ENCODE measurements around the gene ZNF585A.
"Not testable (repeated sequence)": the region's sequence is repeated elsewhere in the genome, so short reads cannot be mapped to it uniquely, and the experiment has no call there.

The ZNF585A gene

DNA sequence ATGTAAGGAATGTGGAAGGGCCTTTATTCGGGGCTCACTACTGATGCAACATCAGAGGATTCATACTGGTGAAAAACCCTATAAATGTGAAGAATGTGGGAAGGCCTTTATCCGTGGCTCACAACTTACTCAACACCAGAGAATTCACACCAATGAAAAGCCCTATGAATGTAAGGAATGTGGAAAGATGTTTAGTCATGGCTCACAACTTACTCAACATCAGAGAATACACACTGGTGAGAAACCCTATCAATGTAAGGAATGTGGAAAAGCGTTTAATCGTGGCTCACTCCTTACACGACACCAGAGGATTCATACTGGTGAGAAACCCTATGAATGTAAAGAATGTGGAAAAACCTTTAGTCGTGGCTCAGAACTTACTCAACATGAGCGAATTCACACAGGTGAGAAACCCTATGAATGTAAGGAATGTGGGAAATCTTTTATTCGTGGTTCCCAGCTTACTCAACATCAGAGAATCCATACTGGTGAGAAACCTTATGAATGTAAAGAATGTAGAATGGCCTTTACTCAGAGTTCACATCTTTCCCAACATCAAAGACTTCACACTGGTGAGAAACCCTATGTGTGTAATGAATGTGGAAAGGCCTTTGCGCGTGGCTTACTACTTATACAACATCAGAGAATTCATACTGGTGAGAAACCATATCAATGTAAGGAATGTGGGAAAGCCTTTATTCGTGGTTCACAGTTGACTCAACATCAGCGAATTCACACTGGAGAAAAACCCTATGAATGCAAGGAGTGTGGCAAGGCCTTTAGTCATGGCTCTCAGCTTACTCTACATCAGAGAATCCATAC lies 44.3 kb downstream of the ZNF585A start:
- no peak for TF ChIP-seq CTCF (IDR thresholded peaks at IDR 0.05; ENCODE audit: low read depth, low read length)
- DNase-seq (ENCODE audit: low read depth in 2 of 2), result peak in 1 of 2 donors; percentile 9
- no peak overlapping the region for H3K4me3 ChIP-seq (replicated peaks in 1 of 2; ENCODE audit: low read depth in 2 of 2, low read length in 2 of 2)

DNA sequence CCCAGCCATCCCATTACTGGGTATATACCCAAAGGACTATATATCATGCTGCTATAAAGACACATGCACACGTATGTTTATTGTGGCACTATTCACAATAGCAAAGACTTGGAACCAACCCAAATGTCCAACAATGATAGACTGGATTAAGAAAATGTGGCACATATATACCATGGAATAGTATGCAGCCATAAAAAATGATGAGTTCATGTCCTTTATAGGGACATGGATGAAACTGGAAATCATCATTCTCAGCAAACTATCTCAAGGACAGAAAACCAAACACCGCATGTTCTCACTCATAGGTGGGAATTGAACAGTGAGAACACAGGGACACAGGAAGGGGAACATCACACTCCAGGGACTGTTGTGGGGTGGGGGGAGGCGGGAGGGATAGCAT lies 50.4 kb downstream of the ZNF585A start:
- not testable (repeated sequence) for DNase-seq (ENCODE audit: low read depth in 2 of 2); H3K4me3 ChIP-seq (replicated peaks in 1 of 2; ENCODE audit: low read depth in 2 of 2, low read length in 2 of 2)

GRCh38 chr19:37114001-37114400 lies 58.5 kb downstream of the ZNF585A start:
- peak; percentile 15 for TF ChIP-seq CTCF (IDR thresholded peaks at IDR 0.05; ENCODE audit: low read depth, low read length)
- DNase-seq (ENCODE audit: low read depth in 2 of 2), result no peak
- no peak overlapping the region for H3K4me3 ChIP-seq (replicated peaks in 1 of 2; ENCODE audit: low read depth in 2 of 2, low read length in 2 of 2)

- H3K4me3 ChIP-seq (replicated peaks in 1 of 2; ENCODE audit: low read depth in 2 of 2, low read length in 2 of 2), result not testable (repeated sequence)
- peak in 1 of 2 donors; percentile 27 for DNase-seq (ENCODE audit: low read depth in 2 of 2)
- TF ChIP-seq CTCF (IDR thresholded peaks at IDR 0.05; ENCODE audit: low read depth, low read length), result peak; percentile 29
Observed at GRCh38 chr19:37111753-37112152, 60.7 kb downstream of the ZNF585A start.

GRCh38 chr19:37104135-37104534 lies 68.4 kb downstream of the ZNF585A start:
- not testable (repeated sequence) for H3K4me3 ChIP-seq (replicated peaks in 1 of 2; ENCODE audit: low read depth in 2 of 2, low read length in 2 of 2); DNase-seq (ENCODE audit: low read depth in 2 of 2)

GRCh38 chr19:37098570-37098969 lies 73.9 kb downstream of the ZNF585A start:
- no peak for DNase-seq (ENCODE audit: low read depth in 2 of 2)
- no peak for TF ChIP-seq CTCF (IDR thresholded peaks at IDR 0.05; ENCODE audit: low read depth, low read length)
- no peak overlapping the region for H3K4me3 ChIP-seq (replicated peaks in 1 of 2; ENCODE audit: low read depth in 2 of 2, low read length in 2 of 2)

- H3K4me3 ChIP-seq (replicated peaks in 1 of 2; ENCODE audit: low read depth in 2 of 2, low read length in 2 of 2), result no peak overlapping the region
- DNase-seq (ENCODE audit: low read depth in 2 of 2), result no peak
- no peak for TF ChIP-seq CTCF (IDR thresholded peaks at IDR 0.05; ENCODE audit: low read depth, low read length)
Observed at GRCh38 chr19:37095859-37096258, 76.6 kb downstream of the ZNF585A start.
